A549 (cell line): Measurements from ENCODE around the gene TMEM59. TPM values are rescaled to one million over a fixed set of nuclear protein-coding genes. Genes with fewer than 3 reads are reported as not detected.

ENCODE experiments used
- ATAC-seq, 2 experiments: fragments of 200-7000 bp in 1 of 2; fragments of >200 bp in 1 of 2; cut with Nextera tagmentation in 1 of 2; cut with Tn5 transposase in 1 of 2; 3 replicates each; pipeline versions ENCODE4 v1.8.0 to v1.9.1; 2018 to 2020; ENCODE audit warnings: mild to moderate bottlenecking in 1 of 2, moderate library complexity in 1 of 2
- CTCF ChIA-PET: fragments of 300-600 bp; sonication (Branson Sonifier 250); formaldehyde crosslinking; extraction: SDS; loops from one replicate; lab custom pipeline; 2021; ENCODE audit warnings: antibody characterized with exemption, inconsistent platforms; lab: Yijun Ruan, JAX
- POLR2A ChIA-PET: fragments of 350-600 bp; formaldehyde crosslinking; extraction: SDS; loops from one replicate; lab custom pipeline; 2021; ENCODE audit warnings: antibody characterized with exemption, inconsistent platforms; lab: Yijun Ruan, JAX
- DNase-seq, 2 experiments: peaks; one replicate each; pipeline versions ENCODE4 v3.0.0 to v3.0.0-alpha.2; 2011 to 2016; ENCODE audit warnings: low read depth in 1 of 2, low spot score in 1 of 2
- FAIRE-seq: peaks from 2 replicates; lab custom pipeline; 2011; peaks lifted over from hg19 to GRCh38; lab: Jason Lieb, UNC
- H3K27ac ChIP-seq, 2 experiments: fragments of >200 bp; sonication (Bioruptor Twin); formaldehyde crosslinking; 3 replicates each; pipeline ENCODE4 v1.5.1; 2016 to 2017
- H3K4me1 ChIP-seq: fragments of >200 bp; sonication (Bioruptor Twin); formaldehyde crosslinking; 3 replicates; pipeline ENCODE4 v1.6.1; 2016
- H3K4me2 ChIP-seq: fragments of >200 bp; sonication (Bioruptor Twin); formaldehyde crosslinking; 3 replicates; pipeline ENCODE4 v1.6.1; 2016
- H3K4me3 ChIP-seq: fragments of >200 bp; sonication (Bioruptor Twin); formaldehyde crosslinking; 3 replicates; pipeline ENCODE4 v1.5.1; 2016
- H3K9me3 ChIP-seq: fragments of >200 bp; sonication (Bioruptor Twin); formaldehyde crosslinking; 3 replicates; pipeline ENCODE4 v1.6.1; 2016
- BHLHE40 ChIP-seq: IDR thresholded peaks from 2 replicates; pipeline ENCODE4 v1.6.1; 2012; ENCODE audit warnings: low read depth, low read length, inconsistent platforms
- CEBPB ChIP-seq, 2 experiments: fragments of >200 bp in 1 of 2; sonication (Bioruptor Twin) in 1 of 2; formaldehyde crosslinking in 1 of 2; IDR thresholded peaks; 2 replicates each; pipeline ENCODE4 v1.6.1; 2012 to 2016
- CHD2 ChIP-seq: fragments of 150-350 bp; IDR thresholded peaks from 2 replicates; pipeline ENCODE4 v1.6.1; 2014; ENCODE audit warnings: low read length; ENCODE audit not compliant: partially characterized antibody
- FOSL2 ChIP-seq, 2 experiments: fragments of 450-650 bp in 1 of 2; fragments of >200 bp in 1 of 2; sonication (Bioruptor Twin) in 1 of 2; formaldehyde crosslinking; IDR thresholded peaks; 2 replicates each; pipeline versions ENCODE4 v1.5.0 to v1.6.1; 2016 to 2020; ENCODE audit warnings: mild to moderate bottlenecking in 1 of 2, moderate library complexity in 1 of 2
- GATA3 ChIP-seq: IDR thresholded peaks from 2 replicates; pipeline ENCODE4 v1.6.1; 2012; ENCODE audit warnings: borderline replicate concordance
- HOXA7 ChIP-seq: fragments of 250-450 bp; sonication (Bioruptor Pico); IDR thresholded peaks from 2 replicates; pipeline ENCODE4 v1.5.0; 2020; ENCODE audit warnings: mild to moderate bottlenecking, moderate library complexity
- HOXB5 ChIP-seq: fragments of 250-450 bp; sonication (Bioruptor Pico); IDR thresholded peaks from 2 replicates; pipeline ENCODE4 v1.5.0; 2020; ENCODE audit warnings: mild to moderate bottlenecking, moderate library complexity
- KDM1A ChIP-seq: fragments of 200-600 bp; sonication (generic); IDR thresholded peaks from 2 replicates; pipeline ENCODE4 v1.6.1; 2016; ENCODE audit warnings: low read depth, mild to moderate bottlenecking
- KDM5A ChIP-seq: fragments of 200-600 bp; sonication (generic); IDR thresholded peaks from 2 replicates; pipeline ENCODE4 v1.6.1; 2016; ENCODE audit warnings: antibody characterized with exemption, mild to moderate bottlenecking
- MAZ ChIP-seq: fragments of 150-350 bp; IDR thresholded peaks from 2 replicates; pipeline ENCODE4 v1.6.1; 2014; ENCODE audit warnings: antibody characterized with exemption, low read depth, low read length, borderline replicate concordance
- MYC ChIP-seq: IDR thresholded peaks from 2 replicates; pipeline ENCODE4 v1.6.1; 2012; ENCODE audit warnings: mild to moderate bottlenecking, inconsistent platforms, low read length, improper control_type of control experiment, borderline replicate concordance
- PHF8 ChIP-seq: fragments of 200-600 bp; sonication (generic); IDR thresholded peaks from 2 replicates; pipeline ENCODE4 v1.6.1; 2016; ENCODE audit warnings: low read depth, mild to moderate bottlenecking, antibody characterized with exemption, moderate library complexity, borderline replicate concordance
- POLR2A ChIP-seq: IDR thresholded peaks from 2 replicates; pipeline ENCODE4 v1.6.1; 2012; ENCODE audit warnings: mild to moderate bottlenecking, low read length
- RARB ChIP-seq: fragments of 250-450 bp; sonication (Bioruptor Pico); IDR thresholded peaks from 2 replicates; pipeline ENCODE4 v1.8.0; 2021; ENCODE audit warnings: mild to moderate bottlenecking, moderate library complexity
- RCOR1 ChIP-seq: fragments of 150-350 bp; IDR thresholded peaks from 2 replicates; pipeline ENCODE4 v1.6.1; 2014; ENCODE audit warnings: antibody characterized with exemption, low read length, low read depth
- SMC3 ChIP-seq: fragments of >200 bp; sonication (Bioruptor Twin); formaldehyde crosslinking; IDR thresholded peaks from 3 replicates; pipeline ENCODE4 v1.6.1; 2018; ENCODE audit warnings: inconsistent platforms
- SREBF2 ChIP-seq: fragments of 450-650 bp; IDR thresholded peaks from 2 replicates; pipeline ENCODE4 v1.6.1; 2014; ENCODE audit warnings: mild to moderate bottlenecking, moderate library complexity
- ZFP36 ChIP-seq: fragments of 450-650 bp; IDR thresholded peaks from 2 replicates; pipeline ENCODE4 v1.6.1; 2014; ENCODE audit warnings: borderline replicate concordance; ENCODE audit not compliant: partially characterized antibody
- WGBS: methylation state at CpG from one replicate; pipeline ENCODE4 v1.1.6; 2017; ENCODE audit errors: missing lambda C conversion rate; 5-methylcytosine and 5-hydroxymethylcytosine counted together
- polyA minus RNA-seq: library from RNA; depleted of rRNA, polyadenylated mRNA; stranded (reverse); fragments of >200 nt; gene quantifications from 2 replicates; pipeline ENCODE4 v1.2.3, GENCODE V29; 2011; rRNA and poly(A)+ RNA removed
- polyA plus RNA-seq, 4 experiments: library from polyadenylated mRNA; depleted of rRNA in 3 of 4; stranded (reverse); fragments of >200 nt; fragmentation: RNase III in 1 of 4; extraction: RNeasy Plus Mini Kit Qiagen cat#74134 plus additional on column Dnase treatment in 1 of 4; gene quantifications; 2 replicates in 3 of 4; 3 replicates in 1 of 4; pipeline ENCODE4 v1.2.3, GENCODE V29; 2011 to 2017
- TF ChIP-seq, protein P1 (sequence below): IDR thresholded peaks from 2 replicates; pipeline ENCODE4 v1.6.1; 2012
- TF ChIP-seq, protein P2 (sequence below): fragments of >200 bp; sonication (Bioruptor Twin); formaldehyde crosslinking; IDR thresholded peaks from 3 replicates; pipeline ENCODE4 v1.5.1; 2016
- TF ChIP-seq, protein P3 (sequence below): fragments of 250-450 bp; sonication (Bioruptor Pico); IDR thresholded peaks from 2 replicates; pipeline ENCODE4 v1.5.0; 2021; ENCODE audit warnings: mild to moderate bottlenecking, moderate library complexity, borderline replicate concordance
- TF ChIP-seq, protein P4 (sequence below): fragments of 450-650 bp; IDR thresholded peaks from 2 replicates; pipeline ENCODE4 v1.6.1; 2014; ENCODE audit warnings: antibody characterized with exemption
- TF ChIP-seq, protein P5 (sequence below): fragments of >200 bp; sonication (Bioruptor Twin); formaldehyde crosslinking; IDR thresholded peaks from 2 replicates; pipeline ENCODE4 v1.6.1; 2016
- TF ChIP-seq, protein P6 (sequence below): IDR thresholded peaks from 2 replicates; pipeline ENCODE4 v1.6.1; 2012; ENCODE audit warnings: low read depth, borderline replicate concordance
- TF ChIP-seq, protein P7 (sequence below): fragments of 250-450 bp; sonication (Bioruptor Pico); IDR thresholded peaks from 2 replicates; pipeline ENCODE4 v1.5.0; 2020; ENCODE audit warnings: low read depth, mild to moderate bottlenecking, moderate library complexity
- TF ChIP-seq, protein P8 (sequence below): fragments of 200-600 bp; sonication (generic); IDR thresholded peaks from 2 replicates; pipeline ENCODE4 v1.6.1; 2016; ENCODE audit warnings: antibody characterized with exemption, mild to moderate bottlenecking, moderate library complexity

TMEM59 gene, protein sequence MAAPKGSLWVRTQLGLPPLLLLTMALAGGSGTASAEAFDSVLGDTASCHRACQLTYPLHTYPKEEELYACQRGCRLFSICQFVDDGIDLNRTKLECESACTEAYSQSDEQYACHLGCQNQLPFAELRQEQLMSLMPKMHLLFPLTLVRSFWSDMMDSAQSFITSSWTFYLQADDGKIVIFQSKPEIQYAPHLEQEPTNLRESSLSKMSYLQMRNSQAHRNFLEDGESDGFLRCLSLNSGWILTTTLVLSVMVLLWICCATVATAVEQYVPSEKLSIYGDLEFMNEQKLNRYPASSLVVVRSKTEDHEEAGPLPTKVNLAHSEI
- 225 and 259 TPM in 2 replicates for polyA plus RNA-seq (2011; rRNA removed)
- polyA plus RNA-seq (2012; cell fraction: cytosol; rRNA removed): 57.4 and 59.1 TPM in 2 replicates
- polyA plus RNA-seq (2012; cell fraction: nucleus; rRNA removed): 30.1 and 34.1 TPM in 2 replicates
- polyA plus RNA-seq (2017; fragmentation: RNase III; extraction: RNeasy Plus Mini Kit Qiagen cat#74134 plus additional on column Dnase treatment): 97.2 to 120 TPM (median 114 TPM) in 3 replicates
- polyA minus RNA-seq: 52.4 and 57.8 TPM in 2 replicates

DNA sequence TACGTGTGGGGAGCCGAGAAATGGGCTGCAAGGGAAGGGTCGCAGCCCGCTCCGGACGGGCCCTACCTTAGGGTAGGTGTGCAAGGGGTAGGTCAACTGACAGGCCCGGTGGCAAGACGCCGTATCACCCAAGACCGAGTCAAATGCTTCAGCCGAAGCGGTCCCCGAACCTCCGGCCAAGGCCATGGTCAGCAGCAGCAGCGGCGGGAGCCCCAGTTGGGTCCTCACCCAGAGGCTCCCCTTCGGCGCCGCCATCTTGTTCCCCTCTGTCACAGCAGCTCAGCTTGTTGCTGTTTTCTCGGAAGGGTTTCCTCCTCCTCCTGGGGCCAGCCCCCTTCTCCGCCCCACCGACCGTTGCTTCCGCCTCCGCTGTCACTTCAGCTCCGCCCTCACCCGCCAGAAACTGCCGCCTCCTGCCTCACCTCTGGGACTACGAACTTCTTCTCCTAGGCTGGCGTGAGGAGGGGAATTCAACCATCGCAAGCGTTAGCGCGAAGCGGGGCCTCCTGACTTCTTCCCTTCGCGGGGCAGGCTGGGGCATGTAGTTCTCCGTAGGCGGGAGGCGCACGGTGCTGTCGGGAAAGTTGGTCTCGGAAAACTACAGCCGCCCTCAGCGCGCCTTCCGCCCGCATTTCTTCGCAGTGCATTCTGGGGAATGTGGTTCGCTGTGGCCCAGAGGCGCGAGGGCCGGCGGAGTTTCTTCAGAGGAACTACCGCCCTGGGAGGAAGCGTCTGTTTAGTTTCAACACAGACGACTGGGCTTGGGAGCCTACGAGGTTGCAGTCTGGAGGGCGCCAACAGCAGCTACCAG is at the start of gene TMEM59, which contains the start of gene TCEANC2:
Gene TMEM59, minus strand, starts transcription at position 271 of the 811 bp plus-strand sequence. Its CDS starts 16 bp downstream, at position 255.
Gene TCEANC2, plus strand, starts transcription at position 675 of the 811 bp plus-strand sequence. CDS start 815 bp downstream, outside the sequence.
- POLR2A ChIA-PET: no interaction called here
- CTCF ChIA-PET: interaction anchor here (0.8 to 1.6 kb wide), 3 partner anchors 24 to 94 kb away, joined by 3 read pairs; no protein-coding TSS in a partner anchor
- TF ChIP-seq, protein P1, sequence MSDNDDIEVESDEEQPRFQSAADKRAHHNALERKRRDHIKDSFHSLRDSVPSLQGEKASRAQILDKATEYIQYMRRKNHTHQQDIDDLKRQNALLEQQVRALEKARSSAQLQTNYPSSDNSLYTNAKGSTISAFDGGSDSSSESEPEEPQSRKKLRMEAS: peak; percentile 78
- TF ChIP-seq, protein P2, sequence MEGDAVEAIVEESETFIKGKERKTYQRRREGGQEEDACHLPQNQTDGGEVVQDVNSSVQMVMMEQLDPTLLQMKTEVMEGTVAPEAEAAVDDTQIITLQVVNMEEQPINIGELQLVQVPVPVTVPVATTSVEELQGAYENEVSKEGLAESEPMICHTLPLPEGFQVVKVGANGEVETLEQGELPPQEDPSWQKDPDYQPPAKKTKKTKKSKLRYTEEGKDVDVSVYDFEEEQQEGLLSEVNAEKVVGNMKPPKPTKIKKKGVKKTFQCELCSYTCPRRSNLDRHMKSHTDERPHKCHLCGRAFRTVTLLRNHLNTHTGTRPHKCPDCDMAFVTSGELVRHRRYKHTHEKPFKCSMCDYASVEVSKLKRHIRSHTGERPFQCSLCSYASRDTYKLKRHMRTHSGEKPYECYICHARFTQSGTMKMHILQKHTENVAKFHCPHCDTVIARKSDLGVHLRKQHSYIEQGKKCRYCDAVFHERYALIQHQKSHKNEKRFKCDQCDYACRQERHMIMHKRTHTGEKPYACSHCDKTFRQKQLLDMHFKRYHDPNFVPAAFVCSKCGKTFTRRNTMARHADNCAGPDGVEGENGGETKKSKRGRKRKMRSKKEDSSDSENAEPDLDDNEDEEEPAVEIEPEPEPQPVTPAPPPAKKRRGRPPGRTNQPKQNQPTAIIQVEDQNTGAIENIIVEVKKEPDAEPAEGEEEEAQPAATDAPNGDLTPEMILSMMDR: no peak
- TF ChIP-seq MAZ: no peak
- no peak for TF ChIP-seq FOSL2 (IDR thresholded peaks at IDR 0.05)
- TF ChIP-seq FOSL2 (CRISPR knock-in tag; IDR thresholded peaks at IDR 0.05): no peak
- TF ChIP-seq GATA3: no peak
- TF ChIP-seq, protein P3, sequence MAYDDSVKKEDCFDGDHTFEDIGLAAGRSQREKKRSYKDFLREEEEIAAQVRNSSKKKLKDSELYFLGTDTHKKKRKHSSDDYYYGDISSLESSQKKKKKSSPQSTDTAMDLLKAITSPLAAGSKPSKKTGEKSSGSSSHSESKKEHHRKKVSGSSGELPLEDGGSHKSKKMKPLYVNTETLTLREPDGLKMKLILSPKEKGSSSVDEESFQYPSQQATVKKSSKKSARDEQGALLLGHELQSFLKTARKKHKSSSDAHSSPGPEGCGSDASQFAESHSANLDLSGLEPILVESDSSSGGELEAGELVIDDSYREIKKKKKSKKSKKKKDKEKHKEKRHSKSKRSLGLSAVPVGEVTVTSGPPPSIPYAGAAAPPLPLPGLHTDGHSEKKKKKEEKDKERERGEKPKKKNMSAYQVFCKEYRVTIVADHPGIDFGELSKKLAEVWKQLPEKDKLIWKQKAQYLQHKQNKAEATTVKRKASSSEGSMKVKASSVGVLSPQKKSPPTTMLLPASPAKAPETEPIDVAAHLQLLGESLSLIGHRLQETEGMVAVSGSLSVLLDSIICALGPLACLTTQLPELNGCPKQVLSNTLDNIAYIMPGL: no peak
- TF ChIP-seq RARB (CRISPR knock-in tag): no peak
- no peak for TF ChIP-seq BHLHE40
- TF ChIP-seq MYC: peak; percentile 70
- TF ChIP-seq PHF8: peak; percentile 36; the same call in 1 of the 2 replicates
- TF ChIP-seq, protein P4, sequence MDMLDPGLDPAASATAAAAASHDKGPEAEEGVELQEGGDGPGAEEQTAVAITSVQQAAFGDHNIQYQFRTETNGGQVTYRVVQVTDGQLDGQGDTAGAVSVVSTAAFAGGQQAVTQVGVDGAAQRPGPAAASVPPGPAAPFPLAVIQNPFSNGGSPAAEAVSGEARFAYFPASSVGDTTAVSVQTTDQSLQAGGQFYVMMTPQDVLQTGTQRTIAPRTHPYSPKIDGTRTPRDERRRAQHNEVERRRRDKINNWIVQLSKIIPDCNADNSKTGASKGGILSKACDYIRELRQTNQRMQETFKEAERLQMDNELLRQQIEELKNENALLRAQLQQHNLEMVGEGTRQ: peak; percentile 34; the same call in 1 of the 2 replicates
- peak; percentile 64 for TF ChIP-seq KDM5A
- TF ChIP-seq, protein P5, sequence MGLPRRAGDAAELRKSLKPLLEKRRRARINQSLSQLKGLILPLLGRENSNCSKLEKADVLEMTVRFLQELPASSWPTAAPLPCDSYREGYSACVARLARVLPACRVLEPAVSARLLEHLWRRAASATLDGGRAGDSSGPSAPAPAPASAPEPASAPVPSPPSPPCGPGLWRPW: no peak
- TF ChIP-seq SMC3: no peak
- TF ChIP-seq, protein P6, sequence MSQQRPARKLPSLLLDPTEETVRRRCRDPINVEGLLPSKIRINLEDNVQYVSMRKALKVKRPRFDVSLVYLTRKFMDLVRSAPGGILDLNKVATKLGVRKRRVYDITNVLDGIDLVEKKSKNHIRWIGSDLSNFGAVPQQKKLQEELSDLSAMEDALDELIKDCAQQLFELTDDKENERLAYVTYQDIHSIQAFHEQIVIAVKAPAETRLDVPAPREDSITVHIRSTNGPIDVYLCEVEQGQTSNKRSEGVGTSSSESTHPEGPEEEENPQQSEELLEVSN: peak; percentile 26; the same call in 1 of the 2 replicates
- TF ChIP-seq CEBPB (IDR thresholded peaks at IDR 0.05): no peak
- no peak for TF ChIP-seq RCOR1
- TF ChIP-seq, protein P7, sequence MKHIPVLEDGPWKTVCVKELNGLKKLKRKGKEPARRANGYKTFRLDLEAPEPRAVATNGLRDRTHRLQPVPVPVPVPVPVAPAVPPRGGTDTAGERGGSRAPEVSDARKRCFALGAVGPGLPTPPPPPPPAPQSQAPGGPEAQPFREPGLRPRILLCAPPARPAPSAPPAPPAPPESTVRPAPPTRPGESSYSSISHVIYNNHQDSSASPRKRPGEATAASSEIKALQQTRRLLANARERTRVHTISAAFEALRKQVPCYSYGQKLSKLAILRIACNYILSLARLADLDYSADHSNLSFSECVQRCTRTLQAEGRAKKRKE: no peak
- TF ChIP-seq HOXB5 (CRISPR knock-in tag): no peak
- peak; percentile 44 for TF ChIP-seq CHD2
- TF ChIP-seq POLR2A: peak; percentile 42
- TF ChIP-seq, protein P8, sequence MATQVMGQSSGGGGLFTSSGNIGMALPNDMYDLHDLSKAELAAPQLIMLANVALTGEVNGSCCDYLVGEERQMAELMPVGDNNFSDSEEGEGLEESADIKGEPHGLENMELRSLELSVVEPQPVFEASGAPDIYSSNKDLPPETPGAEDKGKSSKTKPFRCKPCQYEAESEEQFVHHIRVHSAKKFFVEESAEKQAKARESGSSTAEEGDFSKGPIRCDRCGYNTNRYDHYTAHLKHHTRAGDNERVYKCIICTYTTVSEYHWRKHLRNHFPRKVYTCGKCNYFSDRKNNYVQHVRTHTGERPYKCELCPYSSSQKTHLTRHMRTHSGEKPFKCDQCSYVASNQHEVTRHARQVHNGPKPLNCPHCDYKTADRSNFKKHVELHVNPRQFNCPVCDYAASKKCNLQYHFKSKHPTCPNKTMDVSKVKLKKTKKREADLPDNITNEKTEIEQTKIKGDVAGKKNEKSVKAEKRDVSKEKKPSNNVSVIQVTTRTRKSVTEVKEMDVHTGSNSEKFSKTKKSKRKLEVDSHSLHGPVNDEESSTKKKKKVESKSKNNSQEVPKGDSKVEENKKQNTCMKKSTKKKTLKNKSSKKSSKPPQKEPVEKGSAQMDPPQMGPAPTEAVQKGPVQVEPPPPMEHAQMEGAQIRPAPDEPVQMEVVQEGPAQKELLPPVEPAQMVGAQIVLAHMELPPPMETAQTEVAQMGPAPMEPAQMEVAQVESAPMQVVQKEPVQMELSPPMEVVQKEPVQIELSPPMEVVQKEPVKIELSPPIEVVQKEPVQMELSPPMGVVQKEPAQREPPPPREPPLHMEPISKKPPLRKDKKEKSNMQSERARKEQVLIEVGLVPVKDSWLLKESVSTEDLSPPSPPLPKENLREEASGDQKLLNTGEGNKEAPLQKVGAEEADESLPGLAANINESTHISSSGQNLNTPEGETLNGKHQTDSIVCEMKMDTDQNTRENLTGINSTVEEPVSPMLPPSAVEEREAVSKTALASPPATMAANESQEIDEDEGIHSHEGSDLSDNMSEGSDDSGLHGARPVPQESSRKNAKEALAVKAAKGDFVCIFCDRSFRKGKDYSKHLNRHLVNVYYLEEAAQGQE: no peak
- no peak for TF ChIP-seq ZFP36
- no peak for TF ChIP-seq HOXA7 (CRISPR knock-in tag)
- no peak for TF ChIP-seq KDM1A
- TF ChIP-seq SREBF2: no peak

More for the DNA sequence above, at the start of gene TMEM59, which contains the start of gene TCEANC2:
- DNase-seq (peak; percentile 87 to 97), ATAC-seq (peak; percentile 98), FAIRE-seq (no peak)
- Histone ChIP-seq H3K4me2 (peak within 1 kb of the TSS; percentile 99), H3K9me3 (no peaks in the 10 kb centered on the region), H3K27ac (peak within 1 kb of the TSS; percentile 82 to 91), H3K4me3 (peak within 1 kb of the TSS; percentile 95), H3K4me1 (peaks cover 15% of the 10 kb centered on the region; the same call in 2 of the 3 replicates)
- WGBS: 0% methylated on average over 9 of the region's 59 CpGs
